C4-2B (cell line): ENCODE results near the gene IRF4.

Source experiments
- ZFX ChIP-seq: fragments of 450-650 bp; IDR thresholded peaks from 2 replicates; pipeline ENCODE4 v1.6.1; 2017
- TF ChIP-seq, protein P1 (sequence below): fragments of 450-650 bp; conservative IDR thresholded peaks from 2 replicates; pipeline ENCODE4 v1.5.1; 2017; ENCODE audit warnings: mild to moderate bottlenecking

GRCh38 chr6:345747-346385 is 45.7 kb upstream of the IRF4 start:
- TF ChIP-seq, protein P1, sequence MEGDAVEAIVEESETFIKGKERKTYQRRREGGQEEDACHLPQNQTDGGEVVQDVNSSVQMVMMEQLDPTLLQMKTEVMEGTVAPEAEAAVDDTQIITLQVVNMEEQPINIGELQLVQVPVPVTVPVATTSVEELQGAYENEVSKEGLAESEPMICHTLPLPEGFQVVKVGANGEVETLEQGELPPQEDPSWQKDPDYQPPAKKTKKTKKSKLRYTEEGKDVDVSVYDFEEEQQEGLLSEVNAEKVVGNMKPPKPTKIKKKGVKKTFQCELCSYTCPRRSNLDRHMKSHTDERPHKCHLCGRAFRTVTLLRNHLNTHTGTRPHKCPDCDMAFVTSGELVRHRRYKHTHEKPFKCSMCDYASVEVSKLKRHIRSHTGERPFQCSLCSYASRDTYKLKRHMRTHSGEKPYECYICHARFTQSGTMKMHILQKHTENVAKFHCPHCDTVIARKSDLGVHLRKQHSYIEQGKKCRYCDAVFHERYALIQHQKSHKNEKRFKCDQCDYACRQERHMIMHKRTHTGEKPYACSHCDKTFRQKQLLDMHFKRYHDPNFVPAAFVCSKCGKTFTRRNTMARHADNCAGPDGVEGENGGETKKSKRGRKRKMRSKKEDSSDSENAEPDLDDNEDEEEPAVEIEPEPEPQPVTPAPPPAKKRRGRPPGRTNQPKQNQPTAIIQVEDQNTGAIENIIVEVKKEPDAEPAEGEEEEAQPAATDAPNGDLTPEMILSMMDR = no peak
- no peak for TF ChIP-seq ZFX
